GM18870 (cell line): Measurements from ENCODE around the gene PSME1.

Experiments
- ATAC-seq: cut with Tn5 transposase; IDR thresholded peaks from one replicate; pipeline ENCODE4 v1.9.1; 2021; ENCODE audit warnings: moderate library complexity; ENCODE audit not compliant: unreplicated experiment

PSME1 gene

GRCh38 chr14:24186831-24187538, 51.0 kb downstream of the PSME1 start:
- no peak for ATAC-seq

- no peak for ATAC-seq
These were observed 51.5 kb downstream of the PSME1 start for GRCh38 chr14:24187539-24187915.
